K562 (cell line): ENCODE results near the gene CYCS. TPM values are rescaled to one million over a fixed set of nuclear protein-coding genes. Genes with fewer than 3 reads are reported as not detected.

ENCODE experiments used
- CBFA2T3 ChIP-seq: fragments of 450-650 bp; IDR thresholded peaks from 2 replicates; pipeline ENCODE4 v1.6.1; 2017
- CBFB ChIP-seq: sonication (generic); formaldehyde crosslinking; IDR thresholded peaks from 2 replicates; pipeline ENCODE4 v1.4.0; 2020; ENCODE audit warnings: mild to moderate bottlenecking, missing genetic modification reagents
- CREB5 ChIP-seq: fragments of 250-450 bp; sonication (Bioruptor Pico); IDR thresholded peaks from 2 replicates; pipeline ENCODE4 v1.5.0; 2020; ENCODE audit warnings: mild to moderate bottlenecking
- CTCF ChIP-seq, 3 experiments: IDR thresholded peaks in 2 of 3; conservative IDR thresholded peaks in 1 of 3; 2 replicates each; pipeline ENCODE4 v1.5.1; 2011 to 2012; ENCODE audit warnings: low read length in 3 of 3, mild to moderate bottlenecking in 3 of 3, control low read depth in 2 of 3, improper control_type of control experiment in 1 of 3, inconsistent platforms in 1 of 3, low read depth in 1 of 3, mixed read lengths in 1 of 3, moderate library complexity in 1 of 3; ENCODE audit not compliant: insufficient read depth in 2 of 3
- FOXK1 ChIP-seq: sonication (generic); formaldehyde crosslinking; IDR thresholded peaks from 2 replicates; pipeline ENCODE4 v1.8.0; 2022; ENCODE audit warnings: missing genetic modification reagents, mild to moderate bottlenecking, borderline replicate concordance
- KAT7 ChIP-seq: sonication (generic); formaldehyde crosslinking; IDR thresholded peaks from 2 replicates; pipeline ENCODE4 v1.8.0; 2022; ENCODE audit warnings: missing genetic modification reagents, mild to moderate bottlenecking, borderline replicate concordance
- MAFK ChIP-seq: IDR thresholded peaks from 2 replicates; pipeline ENCODE4 v1.6.1; 2011; ENCODE audit warnings: low read length, improper control_type of control experiment
- MBD2 ChIP-seq: sonication (generic); IDR thresholded peaks from 2 replicates; pipeline ENCODE4 v1.6.1; 2016; ENCODE audit warnings: low read depth, borderline replicate concordance
- PREB ChIP-seq: sonication (generic); formaldehyde crosslinking; IDR thresholded peaks from 2 replicates; pipeline ENCODE4 v1.8.1; 2023; ENCODE audit warnings: mild to moderate bottlenecking, missing genetic modification reagents
- PRPF4 ChIP-seq: fragments of 200-400 bp; formaldehyde crosslinking; IDR thresholded peaks from one replicate; pipeline ENCODE4 v1.6.1; 2017; ENCODE audit warnings: low read length, low read depth, mild to moderate bottlenecking; ENCODE audit not compliant: insufficient read depth, poor library complexity, severe bottlenecking
- RAD21 ChIP-seq, 2 experiments: fragments of 250-450 bp in 1 of 2; fragments of 450-650 bp in 1 of 2; sonication (Bioruptor Pico) in 1 of 2; formaldehyde crosslinking in 1 of 2; IDR thresholded peaks in 1 of 2; conservative IDR thresholded peaks in 1 of 2; 2 replicates each; pipeline versions ENCODE4 v1.4.0 to v1.8.0; 2020 to 2022; ENCODE audit warnings: mild to moderate bottlenecking in 2 of 2, moderate library complexity in 1 of 2
- RBM14 ChIP-seq: fragments of 200-400 bp; formaldehyde crosslinking; IDR thresholded peaks from 2 replicates; pipeline ENCODE4 v1.6.1; 2018; ENCODE audit warnings: low read depth, mild to moderate bottlenecking, low read length, moderate library complexity, borderline replicate concordance; ENCODE audit not compliant: insufficient read depth
- SMAD3 ChIP-seq: fragments of 450-650 bp; formaldehyde crosslinking; conservative IDR thresholded peaks from 2 replicates; pipeline ENCODE4 v1.4.0; 2020; ENCODE audit warnings: mild to moderate bottlenecking
- STAG1 ChIP-seq: sonication (generic); formaldehyde crosslinking; IDR thresholded peaks from 2 replicates; pipeline ENCODE4 v1.5.0; 2020; ENCODE audit warnings: missing genetic modification reagents, borderline replicate concordance
- TFAM ChIP-seq: fragments of 250-450 bp; sonication (Bioruptor Pico); conservative IDR thresholded peaks from 2 replicates; pipeline ENCODE4 v1.5.0; 2021; ENCODE audit warnings: mild to moderate bottlenecking, moderate library complexity
- ZNF354B ChIP-seq: fragments of 250-450 bp; sonication (Bioruptor Pico); IDR thresholded peaks from 2 replicates; pipeline ENCODE4 v1.4.0; 2020
- ZNF384 ChIP-seq: IDR thresholded peaks from 2 replicates; pipeline ENCODE4 v1.6.1; 2012; ENCODE audit warnings: low read depth, low read length, improper control_type of control experiment
- ZNF592 ChIP-seq: fragments of 450-650 bp; IDR thresholded peaks from 2 replicates; pipeline ENCODE4 v1.6.1; 2017; ENCODE audit warnings: antibody characterized with exemption, mild to moderate bottlenecking
- polyA plus RNA-seq, 8 experiments: library from polyadenylated mRNA; depleted of rRNA in 4 of 8; stranded (reverse) in 5 of 8; unstranded in 3 of 8; fragments of >200 nt; fragmentation: Nextera tagmentation in 2 of 8; fragmentation: Illumina TruSeq in 1 of 8; extraction: Ambion mirVana in 2 of 8; extraction: Trizol in 1 of 8; gene quantifications; 2 replicates each; pipeline versions ENCODE4 v1.2.1 to v1.2.3, GENCODE V29; 2011 to 2014; ENCODE audit warnings: inconsistent platforms in 1 of 8, missing spikeins in 1 of 8
- total RNA-seq, 7 experiments: library from RNA; depleted of rRNA in 6 of 7; stranded (reverse); fragments of >200 nt in 6 of 7; fragmentation: Illumina TruSeq in 2 of 7; extraction: Trizol in 2 of 7; gene quantifications; 2 replicates each; pipeline versions ENCODE4 v1.2.1 to v1.2.3, GENCODE V29; 2011 to 2021; ENCODE audit warnings: low replicate concordance in 1 of 7

Gene CYCS
- total and polyA plus RNA-seq, 9 of the 15 experiments (the other 6 are each of a cell fraction or from before 2014, with no cell fraction given), result 206 to 1,425 (median 438) TPM

GRCh38 chr7:25098096-25099046 lies 26.7 kb downstream of the CYCS start (continued):
- TF ChIP-seq CTCF (IDR thresholded peaks at IDR 0.05 in 2 of 3, conservative IDR thresholded peaks at IDR 0.05 in 1 of 3; ENCODE audit: insufficient read depth in 2 of 3, low read depth in 1 of 3, low read length in 3 of 3), result peak; percentile 87 to 92 (median 91)
- 0 out of 2 replicates have a peak, but pooled peaks have one; percentile 10 for TF ChIP-seq MAFK
- TF ChIP-seq CBFB (CRISPR knock-in tag), result no peak
- TF ChIP-seq MBD2, result no peak
- no peak for TF ChIP-seq CREB5 (CRISPR knock-in tag)
- no peak for TF ChIP-seq ZNF354B (CRISPR knock-in tag)
- no peak for TF ChIP-seq ZNF592
- no peak for TF ChIP-seq TFAM (CRISPR knock-in tag)
- no peak for TF ChIP-seq PRPF4
- 0 out of 2 replicates have a peak, but pooled peaks have one; percentile 10 for TF ChIP-seq ZNF384
- no peak for TF ChIP-seq KAT7 (CRISPR knock-in tag)
- no peak for TF ChIP-seq PREB (CRISPR knock-in tag)
- no peak for TF ChIP-seq RBM14
- TF ChIP-seq FOXK1 (CRISPR knock-in tag), result no peak
- peak; percentile 77 to 89 for TF ChIP-seq RAD21 (CRISPR knock-in tag; conservative IDR thresholded peaks at IDR 0.05 in 1 of 2, IDR thresholded peaks at IDR 0.05 in 1 of 2)
- TF ChIP-seq CBFA2T3, result no peak
- TF ChIP-seq STAG1 (CRISPR knock-in tag), result peak; percentile 93
- TF ChIP-seq SMAD3 (CRISPR knock-in tag), result no peak
